Measurements from ENCODE around the gene C3orf85. TPM values are rescaled to one million over a fixed set of nuclear protein-coding genes. Genes with fewer than 3 reads are reported as not detected.

Gene C3orf85
- total RNA-seq, 4 donors from 2014 or later = not detected

DNA sequence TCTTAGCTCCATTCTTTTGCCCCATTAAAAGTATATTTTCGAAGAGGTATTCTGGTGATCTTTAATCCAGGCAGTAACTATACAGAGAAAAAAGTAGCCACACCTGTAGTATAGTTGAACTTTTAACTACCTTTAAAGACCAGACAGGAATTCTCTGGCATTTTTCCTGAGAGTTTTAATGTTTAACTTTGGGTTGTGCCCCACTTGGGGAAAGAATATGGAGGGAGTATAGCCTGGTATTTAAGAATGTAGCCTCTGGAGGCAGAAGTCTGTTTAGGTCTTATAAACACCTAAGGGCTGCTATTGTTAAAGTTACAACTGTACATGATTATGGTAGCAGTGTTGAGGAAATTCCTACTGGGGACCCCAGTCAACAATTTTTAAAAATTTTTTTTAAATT lies 19.3 kb downstream of the C3orf85 start:
- no peak overlapping the region for H3K4me3 ChIP-seq
- TF ChIP-seq POLR2AphosphoS5 (IDR thresholded peaks at IDR 0.05) = no peak
- TF ChIP-seq EP300 (IDR thresholded peaks at IDR 0.05) = no peak
- no peak for TF ChIP-seq POLR2A (IDR thresholded peaks at IDR 0.05)
- H3K36me3 ChIP-seq = no peaks in the 10 kb centered on the region
- no peaks in the 10 kb centered on the region for H3K4me1 ChIP-seq
- H3K27ac ChIP-seq = no peak overlapping the region
- WGBS, 2 donors (ENCODE audit: low coverage in 1 of 2) = 38 to 52% methylated on average over 1 of the region's 1 CpG
- no peak for ATAC-seq
- no peaks in the 10 kb centered on the region for H3K9me3 ChIP-seq
- H3K27me3 ChIP-seq = no peaks in the 10 kb centered on the region

DNA sequence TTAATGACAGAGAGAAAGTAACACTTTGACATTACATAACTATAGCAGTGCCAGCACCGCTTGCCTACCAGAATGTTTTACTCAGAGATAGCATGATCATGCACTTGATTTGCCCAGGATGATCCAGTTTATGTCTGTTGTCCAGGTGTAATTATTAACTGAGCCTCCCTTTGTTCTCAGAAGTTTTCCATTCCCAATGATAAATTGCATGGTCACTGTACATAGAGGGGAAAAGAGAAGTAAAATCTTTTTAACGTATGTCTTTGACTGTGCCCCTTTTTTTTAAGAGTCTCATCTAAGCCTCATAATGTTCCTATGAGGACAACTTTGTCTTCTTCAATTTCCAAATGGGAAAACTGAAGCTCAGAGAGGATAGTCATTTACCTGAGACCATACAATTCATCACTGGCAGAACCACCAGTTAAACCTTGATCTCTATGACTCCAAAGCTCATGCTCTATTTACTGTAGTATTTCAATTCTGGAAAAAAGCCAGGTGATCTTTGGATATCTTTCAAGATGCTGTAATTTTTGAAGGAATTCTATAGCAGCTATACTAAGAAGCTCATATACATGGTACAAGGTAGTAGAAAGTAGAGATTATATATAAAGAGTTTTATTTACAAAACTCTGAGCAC lies 25.1 kb downstream of the C3orf85 start:
- WGBS, 2 donors (ENCODE audit: low coverage in 1 of 2) = 8 to 38% methylated on average over 2 of the region's 2 CpGs
- H3K4me1 ChIP-seq = no peaks in the 10 kb centered on the region
- TF ChIP-seq EP300 (IDR thresholded peaks at IDR 0.05) = no peak
- no peak for TF ChIP-seq POLR2AphosphoS5 (IDR thresholded peaks at IDR 0.05)
- no peak for TF ChIP-seq POLR2A (IDR thresholded peaks at IDR 0.05)

DNA sequence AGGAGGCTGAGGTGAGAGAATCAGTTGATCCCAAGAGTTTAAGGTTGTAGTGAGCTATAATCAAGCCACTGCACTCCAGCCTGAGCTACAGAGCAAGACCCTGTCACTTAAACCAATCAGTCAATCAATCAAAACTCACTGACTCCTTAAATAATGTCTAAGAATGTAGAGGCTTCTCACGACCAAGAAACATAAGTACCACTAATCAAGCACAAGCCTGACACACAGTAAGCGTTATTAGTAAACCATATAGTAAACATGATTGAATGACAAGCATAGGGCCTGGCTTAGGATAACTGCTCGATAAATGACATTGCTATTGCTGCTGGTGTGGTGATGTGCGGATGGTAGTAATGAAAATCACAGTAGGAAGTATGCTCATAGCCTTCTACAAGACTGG lies 29.4 kb downstream of the C3orf85 start:
- ATAC-seq = no peak
- no peak overlapping the region for H3K4me3 ChIP-seq
- H3K27me3 ChIP-seq = no peaks in the 10 kb centered on the region
- WGBS, 2 donors (ENCODE audit: low coverage in 1 of 2) = 84 to 92% methylated on average over 2 to 4 of the region's 4 CpGs
- no peaks in the 10 kb centered on the region for H3K36me3 ChIP-seq
- no peaks in the 10 kb centered on the region for H3K4me1 ChIP-seq
- H3K27ac ChIP-seq = no peak overlapping the region
- TF ChIP-seq POLR2AphosphoS5 (IDR thresholded peaks at IDR 0.05) (no peak), EP300 (IDR thresholded peaks at IDR 0.05) (no peak), POLR2A (IDR thresholded peaks at IDR 0.05) (no peak)
- TF ChIP-seq, protein P1, sequence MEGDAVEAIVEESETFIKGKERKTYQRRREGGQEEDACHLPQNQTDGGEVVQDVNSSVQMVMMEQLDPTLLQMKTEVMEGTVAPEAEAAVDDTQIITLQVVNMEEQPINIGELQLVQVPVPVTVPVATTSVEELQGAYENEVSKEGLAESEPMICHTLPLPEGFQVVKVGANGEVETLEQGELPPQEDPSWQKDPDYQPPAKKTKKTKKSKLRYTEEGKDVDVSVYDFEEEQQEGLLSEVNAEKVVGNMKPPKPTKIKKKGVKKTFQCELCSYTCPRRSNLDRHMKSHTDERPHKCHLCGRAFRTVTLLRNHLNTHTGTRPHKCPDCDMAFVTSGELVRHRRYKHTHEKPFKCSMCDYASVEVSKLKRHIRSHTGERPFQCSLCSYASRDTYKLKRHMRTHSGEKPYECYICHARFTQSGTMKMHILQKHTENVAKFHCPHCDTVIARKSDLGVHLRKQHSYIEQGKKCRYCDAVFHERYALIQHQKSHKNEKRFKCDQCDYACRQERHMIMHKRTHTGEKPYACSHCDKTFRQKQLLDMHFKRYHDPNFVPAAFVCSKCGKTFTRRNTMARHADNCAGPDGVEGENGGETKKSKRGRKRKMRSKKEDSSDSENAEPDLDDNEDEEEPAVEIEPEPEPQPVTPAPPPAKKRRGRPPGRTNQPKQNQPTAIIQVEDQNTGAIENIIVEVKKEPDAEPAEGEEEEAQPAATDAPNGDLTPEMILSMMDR (IDR thresholded peaks at IDR 0.05) = no peak
- H3K9me3 ChIP-seq = no peaks in the 10 kb centered on the region

More for the DNA sequence above, 25.1 kb downstream of the C3orf85 start:
- Histone ChIP-seq H3K27me3 (no peaks in the 10 kb centered on the region), H3K27ac (no peak overlapping the region), H3K9me3 (no peaks in the 10 kb centered on the region), H3K4me3 (no peak overlapping the region), H3K36me3 (no peaks in the 10 kb centered on the region)
- no peak for ATAC-seq

DNA sequence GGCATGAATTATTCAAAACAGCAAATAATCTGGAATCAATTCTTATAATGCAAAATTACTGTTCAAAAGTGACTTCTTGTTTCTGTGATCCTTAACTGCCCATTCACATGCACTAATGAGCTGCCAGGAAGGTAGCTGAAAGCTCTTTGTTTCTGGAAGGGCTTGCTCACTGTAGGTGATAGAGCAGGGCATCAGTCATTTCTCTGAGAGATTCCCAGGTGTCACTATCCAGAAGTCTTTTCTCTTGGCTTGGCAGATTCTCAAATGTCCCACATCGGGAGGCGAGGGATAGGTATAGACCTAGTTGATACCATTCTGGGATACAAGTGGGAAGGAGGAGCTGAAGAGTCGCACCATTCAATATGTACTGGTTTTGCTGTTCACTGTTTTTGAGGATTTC lies 35.0 kb downstream of the C3orf85 start:
- ATAC-seq = no peak
- H3K27ac ChIP-seq = no peak overlapping the region
- WGBS, 2 donors (ENCODE audit: low coverage in 1 of 2) = 93 to 100% methylated on average over 3 of the region's 3 CpGs

DNA sequence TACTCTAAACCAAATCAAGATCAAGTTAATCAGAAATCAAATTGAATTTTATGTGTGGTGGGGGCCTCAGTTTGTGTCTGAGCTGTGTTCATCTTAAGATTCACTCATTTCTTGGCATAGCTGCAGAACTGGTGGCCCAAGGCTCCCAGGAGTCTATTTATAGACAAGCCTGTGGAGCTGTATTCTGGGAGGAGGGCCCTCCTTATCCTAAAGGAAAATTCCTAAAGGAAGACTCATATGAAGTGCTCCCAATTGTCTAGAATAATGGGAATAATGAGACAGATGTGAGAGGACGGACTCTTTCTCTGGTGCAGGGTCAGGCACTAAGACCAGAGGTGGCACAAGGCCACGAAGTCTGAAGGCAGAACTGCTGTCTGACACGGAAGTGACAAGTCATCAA lies 38.9 kb downstream of the C3orf85 start:
- no peaks in the 10 kb centered on the region for H3K4me1 ChIP-seq
- WGBS, 2 donors (ENCODE audit: low coverage in 1 of 2) = 76 to 80% methylated on average over 1 to 3 of the region's 3 CpGs
- H3K4me3 ChIP-seq = no peak overlapping the region
- H3K27me3 ChIP-seq = no peaks in the 10 kb centered on the region
- H3K9me3 ChIP-seq = no peaks in the 10 kb centered on the region
- no peaks in the 10 kb centered on the region for H3K36me3 ChIP-seq
- H3K27ac ChIP-seq = no peak overlapping the region
- no peak for ATAC-seq
- TF ChIP-seq, protein P1 (IDR thresholded peaks at IDR 0.05) = no peak
- no peak for TF ChIP-seq EP300 (IDR thresholded peaks at IDR 0.05)
- TF ChIP-seq POLR2AphosphoS5 (IDR thresholded peaks at IDR 0.05) = no peak
- TF ChIP-seq POLR2A (IDR thresholded peaks at IDR 0.05) = no peak

More for the DNA sequence above, 35.0 kb downstream of the C3orf85 start:
- Histone ChIP-seq H3K4me1 (no peaks in the 10 kb centered on the region), H3K36me3 (no peaks in the 10 kb centered on the region), H3K9me3 (no peaks in the 10 kb centered on the region), H3K27me3 (no peaks in the 10 kb centered on the region), H3K4me3 (no peak overlapping the region)
- no peak for TF ChIP-seq POLR2AphosphoS5 (IDR thresholded peaks at IDR 0.05)
- TF ChIP-seq, protein P1 (IDR thresholded peaks at IDR 0.05) = no peak
- TF ChIP-seq EP300 (IDR thresholded peaks at IDR 0.05) = no peak
- TF ChIP-seq POLR2A (IDR thresholded peaks at IDR 0.05) = no peak

DNA sequence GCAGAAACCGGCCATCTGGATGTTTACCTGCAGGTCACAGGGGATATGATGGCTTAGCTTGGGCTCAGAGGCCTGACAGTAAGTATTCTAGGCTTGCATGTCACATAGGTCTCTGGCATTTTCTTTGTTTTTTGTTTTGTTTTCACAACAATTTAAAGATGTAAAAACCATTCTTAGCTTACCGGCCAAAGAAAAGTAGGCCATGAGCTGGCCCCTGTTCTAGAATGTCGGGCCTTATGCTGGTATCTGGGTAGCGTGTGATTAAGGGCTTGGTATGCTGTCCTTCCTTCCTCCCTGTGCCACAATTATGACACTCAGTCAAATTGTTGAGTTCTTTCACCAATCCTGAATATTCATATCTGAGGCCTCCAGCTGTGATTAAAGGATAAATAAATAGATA lies 40.2 kb downstream of the C3orf85 start:
- H3K36me3 ChIP-seq = no peaks in the 10 kb centered on the region
- H3K27ac ChIP-seq = no peak overlapping the region
- TF ChIP-seq EP300 (IDR thresholded peaks at IDR 0.05) (no peak), POLR2A (IDR thresholded peaks at IDR 0.05) (no peak), POLR2AphosphoS5 (IDR thresholded peaks at IDR 0.05) (no peak)
- TF ChIP-seq, protein P1 (IDR thresholded peaks at IDR 0.05) = no peak
- no peaks in the 10 kb centered on the region for H3K9me3 ChIP-seq
- no peak overlapping the region for H3K4me3 ChIP-seq
- no peaks in the 10 kb centered on the region for H3K27me3 ChIP-seq
- 100% methylated on average over 4 of the region's 4 CpGs; no CpG with 5 or more reads in 1 of the 2 donors for WGBS, 2 donors (ENCODE audit: low coverage in 1 of 2)
- ATAC-seq = no peak
- no peaks in the 10 kb centered on the region for H3K4me1 ChIP-seq
